ENCODE results near the gene DCN. TPM values are rescaled to one million over a fixed set of nuclear protein-coding genes. Genes with fewer than 3 reads are reported as not detected.

DCN gene
- polyA plus RNA-seq, 1 of the 3 experiments (the other 2 are of a cell fraction), result 5.5 TPM

- Histone ChIP-seq H3K79me2 (ENCODE audit: insufficient read depth) (no peaks in the 10 kb centered on the region), H3K4me2 (no peak overlapping the region), H3K9me3 (no peaks in the 10 kb centered on the region), H4K20me1 (ENCODE audit: insufficient read depth) (no peaks in the 10 kb centered on the region), H3K36me3 (replicated peaks in 1 of 2; ENCODE audit: control insufficient read depth in 1 of 2, insufficient read depth in 2 of 2, low read length in 1 of 2) (no peaks in the 10 kb centered on the region), H3K4me3 (ENCODE audit: low read depth in 2 of 2, low read length in 1 of 2) (no peak overlapping the region), H3F3A (replicated peaks; ENCODE audit: insufficient read depth) (peaks cover 21% of the 10 kb centered on the region), H3K4me1 (ENCODE audit: control insufficient read depth in 1 of 2, insufficient read depth in 2 of 2, low read depth in 1 of 2, low read length in 1 of 2) (peaks cover 11 to 28% of the 10 kb centered on the region in 2 experiments; a peak in 3 of 4 replicates), H3K27ac (ENCODE audit: low read depth in 2 of 2, low read length in 1 of 2) (peak overlapping the region in 1 of 2 experiments; percentile 24; a peak in 1 of 4 replicates), H2AFZ (ENCODE audit: low read depth) (no peak overlapping the region; the same call in 1 of the 2 replicates), H3K9me2 (no peaks in the 10 kb centered on the region), H3K27me3 (ENCODE audit: insufficient read depth) (no peaks in the 10 kb centered on the region), H3K9ac (no peak overlapping the region)
- no peak for DNase-seq
- 75% methylated on average over 7 of the region's 7 CpGs for WGBS (ENCODE audit: low lambda C conversion rate)
- TF ChIP-seq RAD21 (IDR thresholded peaks at IDR 0.05; ENCODE audit: low read length), result peak; percentile 81
- TF ChIP-seq NFIC (IDR thresholded peaks at IDR 0.05; ENCODE audit: borderline replicate concordance), result no peak
- TF ChIP-seq EZH2phosphoT487 (IDR thresholded peaks at IDR 0.05; ENCODE audit: borderline replicate concordance, low read depth), result no peak
- peak; percentile 73 for TF ChIP-seq SMC3 (IDR thresholded peaks at IDR 0.05; ENCODE audit: low read depth, low read length)
- no peak for TF ChIP-seq TAF1 (IDR thresholded peaks at IDR 0.05; ENCODE audit: borderline replicate concordance, low read depth, low read length)
- no peak for TF ChIP-seq TEAD4 (IDR thresholded peaks at IDR 0.05; ENCODE audit: borderline replicate concordance, insufficient read depth)
- no peak for TF ChIP-seq RXRA (IDR thresholded peaks at IDR 0.05; ENCODE audit: borderline replicate concordance, low read depth)
- no peak for TF ChIP-seq FOXJ3 (CRISPR knock-in tag; IDR thresholded peaks at IDR 0.05)
- TF ChIP-seq SIN3A (IDR thresholded peaks at IDR 0.05; ENCODE audit: borderline replicate concordance, low read depth, low read length), result no peak
- TF ChIP-seq CTCF (IDR thresholded peaks at IDR 0.05), result peak; percentile 50
- TF ChIP-seq TCF12 (IDR thresholded peaks at IDR 0.05), result no peak
- no peak for TF ChIP-seq FOXM1 (IDR thresholded peaks at IDR 0.05; ENCODE audit: low read depth)
- ChIA-PET POLR2A (no interaction called here), CTCF (interaction anchor here (0.6 to 8.2 kb wide), 17 partner anchors 9 to 1469 kb away, joined by 3 to 95 read pairs (median 4); no protein-coding TSS in a partner anchor)
Measured at GRCh38 chr12:91178139-91178561, 4.5 kb downstream of the DCN start.

GRCh38 chr12:91177381-91177780, 5.2 kb downstream of the DCN start:
- no peak overlapping the region for H3K9ac ChIP-seq
- no peaks in the 10 kb centered on the region for H3K9me3 ChIP-seq
- TF ChIP-seq JUND (IDR thresholded peaks at IDR 0.05), result 0 out of 2 replicates have a peak, but pooled peaks have one; percentile 5
- TF ChIP-seq USF2 (IDR thresholded peaks at IDR 0.05; ENCODE audit: borderline replicate concordance, low read depth, low read length), result no peak
- TF ChIP-seq TCF12 (IDR thresholded peaks at IDR 0.05), result peak; percentile 47
- TF ChIP-seq FOXM1 (IDR thresholded peaks at IDR 0.05; ENCODE audit: low read depth), result no peak
- TF ChIP-seq EP300 (IDR thresholded peaks at IDR 0.05; ENCODE audit: borderline replicate concordance in 1 of 2, low read depth in 1 of 2, low read length in 1 of 2), result 0 out of 4 replicates have a peak, but pooled peaks of 1 of the 2 experiments have one; percentile 24
- TF ChIP-seq PBX3 (IDR thresholded peaks at IDR 0.05), result peak; percentile 45
- no peak for TF ChIP-seq CTCF (IDR thresholded peaks at IDR 0.05)
- H3K4me3 ChIP-seq (ENCODE audit: low read depth in 2 of 2, low read length in 1 of 2), result no peak overlapping the region
- WGBS (ENCODE audit: low lambda C conversion rate), result 90% methylated on average over 1 of the region's 1 CpG
- no peaks in the 10 kb centered on the region for H3K9me2 ChIP-seq
- peak overlapping the region in 1 of 2 experiments; percentile 3; a peak in 1 of 4 replicates for H3K27ac ChIP-seq (ENCODE audit: low read depth in 2 of 2, low read length in 1 of 2)
- no peaks in the 10 kb centered on the region for H3K27me3 ChIP-seq (ENCODE audit: insufficient read depth)
- H3K4me2 ChIP-seq, result no peak overlapping the region
- H3K4me1 ChIP-seq (ENCODE audit: control insufficient read depth in 1 of 2, insufficient read depth in 2 of 2, low read depth in 1 of 2, low read length in 1 of 2), result peaks cover 11 to 21% of the 10 kb centered on the region in 2 experiments; a peak in 3 of 4 replicates
- no peaks in the 10 kb centered on the region for H4K20me1 ChIP-seq (ENCODE audit: insufficient read depth)
- POLR2A ChIA-PET, result no interaction called here
- H3F3A ChIP-seq (replicated peaks; ENCODE audit: insufficient read depth), result peaks cover 13% of the 10 kb centered on the region
- no peaks in the 10 kb centered on the region for H3K79me2 ChIP-seq (ENCODE audit: insufficient read depth)
- no peak for DNase-seq
- H3K36me3 ChIP-seq (replicated peaks in 1 of 2; ENCODE audit: control insufficient read depth in 1 of 2, insufficient read depth in 2 of 2, low read length in 1 of 2), result no peaks in the 10 kb centered on the region
- CTCF ChIA-PET, result interaction anchor here (0.5 to 8.2 kb wide), 19 partner anchors 8 to 1470 kb away, joined by 3 to 95 read pairs (median 3); no protein-coding TSS in a partner anchor
- H2AFZ ChIP-seq (ENCODE audit: low read depth), result no peak overlapping the region
